GM12801 (cell line): ENCODE measurements around the gene CSTPP1.

Experiments
- TF ChIP-seq, protein P1 (sequence below): IDR thresholded peaks from one replicate; pipeline ENCODE4 v1.5.1; 2011; ENCODE audit warnings: control low read depth; ENCODE audit not compliant: insufficient read length; ENCODE audit errors: extremely low read depth

CSTPP1 gene

DNA sequence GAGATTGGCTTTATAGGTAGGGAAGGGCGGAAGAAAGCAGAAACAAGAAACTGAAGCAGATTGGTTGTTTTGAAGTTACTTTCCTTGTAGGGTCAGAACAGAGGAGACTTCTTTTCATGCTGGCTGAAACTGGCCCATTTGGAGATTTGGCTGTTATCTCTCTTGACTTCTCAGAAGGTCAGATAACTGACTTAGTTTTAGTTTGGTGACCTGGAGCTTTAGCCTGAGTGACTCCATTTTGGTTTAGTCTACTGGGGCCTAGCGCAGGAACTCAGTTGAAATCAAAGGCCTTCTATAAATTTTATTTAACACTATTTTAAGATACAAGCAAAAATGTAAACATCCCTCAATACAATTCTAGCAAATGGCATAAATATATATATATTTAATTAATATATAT is 31.4 kb downstream of the CSTPP1 start:
- TF ChIP-seq, protein P1, sequence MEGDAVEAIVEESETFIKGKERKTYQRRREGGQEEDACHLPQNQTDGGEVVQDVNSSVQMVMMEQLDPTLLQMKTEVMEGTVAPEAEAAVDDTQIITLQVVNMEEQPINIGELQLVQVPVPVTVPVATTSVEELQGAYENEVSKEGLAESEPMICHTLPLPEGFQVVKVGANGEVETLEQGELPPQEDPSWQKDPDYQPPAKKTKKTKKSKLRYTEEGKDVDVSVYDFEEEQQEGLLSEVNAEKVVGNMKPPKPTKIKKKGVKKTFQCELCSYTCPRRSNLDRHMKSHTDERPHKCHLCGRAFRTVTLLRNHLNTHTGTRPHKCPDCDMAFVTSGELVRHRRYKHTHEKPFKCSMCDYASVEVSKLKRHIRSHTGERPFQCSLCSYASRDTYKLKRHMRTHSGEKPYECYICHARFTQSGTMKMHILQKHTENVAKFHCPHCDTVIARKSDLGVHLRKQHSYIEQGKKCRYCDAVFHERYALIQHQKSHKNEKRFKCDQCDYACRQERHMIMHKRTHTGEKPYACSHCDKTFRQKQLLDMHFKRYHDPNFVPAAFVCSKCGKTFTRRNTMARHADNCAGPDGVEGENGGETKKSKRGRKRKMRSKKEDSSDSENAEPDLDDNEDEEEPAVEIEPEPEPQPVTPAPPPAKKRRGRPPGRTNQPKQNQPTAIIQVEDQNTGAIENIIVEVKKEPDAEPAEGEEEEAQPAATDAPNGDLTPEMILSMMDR: no peak

DNA sequence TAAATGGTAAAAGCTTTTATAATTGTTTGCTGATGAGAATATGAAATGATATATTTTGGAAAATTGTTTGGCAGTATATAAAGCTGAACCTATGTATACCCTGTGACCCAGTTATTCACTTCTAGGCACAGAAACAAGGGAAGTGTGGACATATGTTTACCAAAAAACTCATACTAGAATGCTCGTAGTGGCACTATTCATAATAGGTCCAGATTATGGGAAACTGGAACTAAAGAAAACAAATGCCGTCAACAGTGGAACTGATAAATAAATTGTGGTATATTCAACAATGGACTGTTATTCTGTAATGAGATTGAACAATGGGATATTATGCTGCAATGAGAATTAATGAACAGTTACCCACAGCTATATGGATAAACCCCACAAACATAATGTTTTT is 32.8 kb downstream of the CSTPP1 start:
- TF ChIP-seq, protein P1: no peak

DNA sequence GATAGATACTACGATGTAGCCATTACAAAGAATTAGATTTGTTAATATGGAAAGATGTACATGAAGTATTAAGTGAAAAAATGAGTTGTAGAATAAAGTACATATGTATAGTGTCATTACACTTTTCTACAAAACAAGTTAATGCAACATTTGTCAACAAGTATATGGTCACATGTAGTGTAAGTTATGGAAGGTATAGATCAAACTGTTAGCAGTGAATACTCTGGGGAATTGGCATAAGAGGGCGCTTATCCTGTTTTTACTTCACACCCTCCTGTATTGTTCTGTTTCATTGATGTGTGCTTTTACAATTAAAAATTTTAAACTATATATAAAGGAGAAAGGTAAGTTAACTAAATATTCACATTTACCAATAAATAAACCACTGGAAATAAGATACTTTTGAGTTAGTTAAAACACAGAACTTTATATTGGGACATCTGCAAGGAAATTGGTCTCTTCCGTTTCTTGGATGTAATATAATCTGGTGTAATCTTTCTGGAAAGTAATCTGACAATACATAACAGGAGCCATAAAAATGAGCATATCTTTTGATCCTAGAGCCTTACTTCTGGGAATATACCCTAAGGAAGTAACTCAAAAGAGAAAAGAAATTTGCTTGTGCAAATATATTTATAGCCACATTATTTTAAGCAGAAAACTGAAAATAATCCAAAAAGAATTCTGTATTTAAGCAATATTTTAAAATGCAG is 34.5 kb downstream of the CSTPP1 start:
- TF ChIP-seq, protein P1: no peak

DNA sequence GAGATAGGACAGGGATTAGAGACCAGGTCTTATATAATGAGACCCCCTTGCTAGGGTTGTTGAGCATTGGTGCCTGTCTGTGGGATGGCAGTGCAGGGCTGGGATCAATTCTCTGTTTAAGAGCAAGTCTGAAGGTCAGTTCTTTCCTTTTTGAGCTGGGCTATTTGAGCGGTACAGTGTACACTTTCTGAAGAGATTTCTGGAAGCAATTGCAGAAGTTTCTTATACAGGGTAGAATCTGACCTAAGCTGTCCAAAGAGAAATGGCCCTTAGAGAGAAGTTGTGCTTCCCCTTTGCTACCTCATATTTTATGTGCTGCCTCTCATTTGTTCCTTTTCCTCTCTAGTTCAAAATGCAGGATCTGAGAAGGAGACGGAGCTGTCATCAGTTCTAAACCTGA is 35.8 kb downstream of the CSTPP1 start:
- TF ChIP-seq, protein P1: no peak

DNA sequence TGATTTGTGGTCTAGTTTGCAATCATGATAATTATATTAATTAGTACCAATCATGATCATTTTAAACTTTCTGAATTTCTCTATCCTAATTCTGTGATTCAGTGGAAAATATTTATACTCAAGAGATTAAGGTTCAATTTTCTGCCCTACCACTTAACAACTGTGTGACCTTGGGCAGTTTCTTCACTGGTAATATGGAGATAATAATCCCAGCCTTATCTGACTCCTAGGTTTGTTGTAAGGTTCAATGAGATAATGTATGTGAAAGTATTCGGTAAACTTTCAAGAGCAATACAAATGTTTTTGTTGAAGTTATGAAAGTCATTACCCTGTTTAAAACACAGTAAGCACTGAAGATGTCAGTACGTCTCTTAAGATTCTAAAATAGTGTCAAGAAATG is 36.3 kb downstream of the CSTPP1 start:
- TF ChIP-seq, protein P1: no peak

DNA sequence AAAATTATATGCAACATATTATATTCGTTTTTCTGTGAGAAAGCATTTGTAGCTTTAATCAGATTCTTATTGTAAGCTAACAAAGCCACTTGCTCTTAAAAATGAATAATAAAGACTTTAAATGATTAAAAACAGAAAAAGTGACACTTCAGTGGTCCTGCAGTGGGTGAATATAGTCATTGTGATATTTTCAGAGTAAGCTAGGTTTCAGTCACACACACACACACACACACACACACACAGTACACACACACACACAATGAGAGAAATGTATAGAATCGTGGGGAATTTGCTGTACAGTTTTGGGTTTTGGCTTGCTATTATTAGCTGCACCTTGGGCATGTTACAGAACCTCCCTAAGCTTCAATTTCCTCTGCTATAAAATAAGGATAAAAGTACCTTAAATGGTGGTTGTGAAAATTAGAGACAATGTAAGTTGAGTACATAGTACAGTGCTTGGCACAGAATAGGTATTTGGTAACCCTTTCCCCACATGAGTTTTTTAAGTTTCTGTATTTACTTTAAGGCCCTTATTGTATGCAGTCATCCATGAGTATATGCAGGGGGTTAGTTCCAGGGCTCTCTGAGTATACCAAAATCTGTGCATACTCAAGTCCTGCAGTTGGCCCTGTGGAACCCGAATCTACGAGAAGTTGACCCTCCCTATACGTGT is 39.8 kb downstream of the CSTPP1 start:
- TF ChIP-seq, protein P1: no peak

DNA sequence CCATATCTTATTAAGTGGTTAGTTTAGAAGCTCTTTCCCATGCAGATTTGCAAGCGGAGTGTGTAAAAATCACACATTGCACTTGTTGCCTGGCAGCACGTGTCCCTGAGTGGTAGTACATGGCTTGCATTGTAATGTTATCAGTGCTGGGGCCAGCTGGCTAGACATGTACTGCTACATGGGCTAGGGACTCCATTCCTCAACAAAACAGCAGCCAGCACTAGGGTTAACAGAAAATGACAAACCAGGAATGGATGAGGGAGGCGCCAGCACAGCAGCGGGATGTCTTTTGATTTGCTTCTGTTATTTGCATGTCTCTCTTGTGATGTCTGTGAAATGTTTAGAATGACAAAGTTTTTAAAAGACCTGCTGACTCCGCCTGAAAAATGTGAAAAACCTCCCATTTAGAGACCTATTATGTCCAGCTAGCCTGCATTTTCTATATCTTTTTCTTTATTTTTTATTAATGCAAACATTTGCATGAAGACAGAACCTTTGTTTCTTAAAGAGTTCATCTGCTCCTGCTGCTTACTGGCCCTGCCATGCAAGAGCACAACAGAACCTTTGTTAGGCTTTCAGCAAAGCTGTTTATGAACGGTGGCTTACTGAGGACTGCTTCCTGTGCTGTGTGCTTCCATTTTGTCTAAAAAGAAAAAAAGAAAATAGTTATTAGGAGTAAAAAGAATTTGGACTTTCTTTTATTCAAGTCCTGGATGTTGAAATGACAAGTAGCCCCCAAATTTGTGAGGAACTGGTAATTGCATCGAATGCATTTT is 40.7 kb downstream of the CSTPP1 start:
- TF ChIP-seq, protein P1: no peak
